A549 (cell line): Measurements from ENCODE around the gene PPIH. TPM values are rescaled to one million over a fixed set of nuclear protein-coding genes. Genes with fewer than 3 reads are reported as not detected.

Experiments
- ATAC-seq, 2 experiments: fragments of 200-7000 bp in 1 of 2; fragments of >200 bp in 1 of 2; cut with Nextera tagmentation in 1 of 2; cut with Tn5 transposase in 1 of 2; 3 replicates each; pipeline versions ENCODE4 v1.8.0 to v1.9.1; 2018 to 2020; ENCODE audit warnings: mild to moderate bottlenecking in 1 of 2, moderate library complexity in 1 of 2
- CTCF ChIA-PET: fragments of 300-600 bp; sonication (Branson Sonifier 250); formaldehyde crosslinking; extraction: SDS; loops from one replicate; lab custom pipeline; 2021; ENCODE audit warnings: antibody characterized with exemption, inconsistent platforms; lab: Yijun Ruan, JAX
- POLR2A ChIA-PET: fragments of 350-600 bp; formaldehyde crosslinking; extraction: SDS; loops from one replicate; lab custom pipeline; 2021; ENCODE audit warnings: antibody characterized with exemption, inconsistent platforms; lab: Yijun Ruan, JAX
- DNase-seq, 2 experiments: peaks; one replicate each; pipeline versions ENCODE4 v3.0.0 to v3.0.0-alpha.2; 2011 to 2016; ENCODE audit warnings: low read depth in 1 of 2, low spot score in 1 of 2
- FAIRE-seq: peaks from 2 replicates; lab custom pipeline; 2011; peaks lifted over from hg19 to GRCh38; lab: Jason Lieb, UNC
- H3K27ac ChIP-seq, 2 experiments: fragments of >200 bp; sonication (Bioruptor Twin); formaldehyde crosslinking; 3 replicates each; pipeline ENCODE4 v1.5.1; 2016 to 2017
- H3K4me1 ChIP-seq: fragments of >200 bp; sonication (Bioruptor Twin); formaldehyde crosslinking; 3 replicates; pipeline ENCODE4 v1.6.1; 2016
- H3K4me2 ChIP-seq: fragments of >200 bp; sonication (Bioruptor Twin); formaldehyde crosslinking; 3 replicates; pipeline ENCODE4 v1.6.1; 2016
- H3K4me3 ChIP-seq: fragments of >200 bp; sonication (Bioruptor Twin); formaldehyde crosslinking; 3 replicates; pipeline ENCODE4 v1.5.1; 2016
- H3K9me3 ChIP-seq: fragments of >200 bp; sonication (Bioruptor Twin); formaldehyde crosslinking; 3 replicates; pipeline ENCODE4 v1.6.1; 2016
- ATOH8 ChIP-seq: fragments of 250-450 bp; sonication (Bioruptor Pico); IDR thresholded peaks from 2 replicates; pipeline ENCODE4 v1.5.0; 2020; ENCODE audit warnings: low read depth, mild to moderate bottlenecking, moderate library complexity
- BCL3 ChIP-seq: fragments of >200 bp; sonication (Bioruptor Twin); formaldehyde crosslinking; IDR thresholded peaks from 3 replicates; pipeline ENCODE4 v1.6.1; 2016
- BHLHE40 ChIP-seq: IDR thresholded peaks from 2 replicates; pipeline ENCODE4 v1.6.1; 2012; ENCODE audit warnings: low read depth, low read length, inconsistent platforms
- EP300 ChIP-seq, 2 experiments: fragments of >200 bp; sonication (Bioruptor Twin); formaldehyde crosslinking; IDR thresholded peaks; 2 replicates in 1 of 2; 3 replicates in 1 of 2; pipeline ENCODE4 v1.6.1; 2016 to 2017
- ESRRA ChIP-seq: fragments of 150-350 bp; IDR thresholded peaks from 2 replicates; pipeline ENCODE4 v1.6.1; 2014; ENCODE audit warnings: mild to moderate bottlenecking, low read length, borderline replicate concordance
- HDAC2 ChIP-seq: fragments of 200-600 bp; sonication (generic); IDR thresholded peaks from 2 replicates; pipeline ENCODE4 v1.6.1; 2016
- HEYL ChIP-seq: fragments of 250-450 bp; sonication (Bioruptor Pico); IDR thresholded peaks from 2 replicates; pipeline ENCODE4 v1.8.0; 2021; ENCODE audit warnings: mild to moderate bottlenecking, moderate library complexity
- HMGXB4 ChIP-seq: fragments of 250-450 bp; sonication (Bioruptor Pico); IDR thresholded peaks from 2 replicates; pipeline ENCODE4 v1.5.0; 2021; ENCODE audit warnings: mild to moderate bottlenecking, moderate library complexity, borderline replicate concordance
- HOXB13 ChIP-seq: fragments of 250-450 bp; sonication (Bioruptor Pico); IDR thresholded peaks from 2 replicates; pipeline ENCODE4 v1.5.0; 2020; ENCODE audit warnings: low read depth, mild to moderate bottlenecking, moderate library complexity
- MAZ ChIP-seq: fragments of 150-350 bp; IDR thresholded peaks from 2 replicates; pipeline ENCODE4 v1.6.1; 2014; ENCODE audit warnings: antibody characterized with exemption, low read depth, low read length, borderline replicate concordance
- NPAS2 ChIP-seq: fragments of 250-450 bp; sonication (Bioruptor Pico); IDR thresholded peaks from 2 replicates; pipeline ENCODE4 v1.8.0; 2022; ENCODE audit warnings: mild to moderate bottlenecking, moderate library complexity, borderline replicate concordance
- NR3C1 ChIP-seq: fragments of >200 bp; sonication (Bioruptor Twin); formaldehyde crosslinking; IDR thresholded peaks from 3 replicates; pipeline ENCODE4 v1.6.1; 2017
- RARB ChIP-seq: fragments of 250-450 bp; sonication (Bioruptor Pico); IDR thresholded peaks from 2 replicates; pipeline ENCODE4 v1.8.0; 2021; ENCODE audit warnings: mild to moderate bottlenecking, moderate library complexity
- RFX5 ChIP-seq: fragments of 450-650 bp; IDR thresholded peaks from 2 replicates; pipeline ENCODE4 v1.7.1; 2014; ENCODE audit warnings: antibody characterized with exemption, mild to moderate bottlenecking, moderate library complexity
- USF2 ChIP-seq: fragments of 450-650 bp; IDR thresholded peaks from 2 replicates; pipeline ENCODE4 v1.6.1; 2014; ENCODE audit warnings: antibody characterized with exemption
- ZC3H11A ChIP-seq: fragments of 450-650 bp; IDR thresholded peaks from 2 replicates; pipeline ENCODE4 v1.6.1; 2014; ENCODE audit warnings: antibody characterized with exemption, mild to moderate bottlenecking
- WGBS: methylation state at CpG from one replicate; pipeline ENCODE4 v1.1.6; 2017; ENCODE audit errors: missing lambda C conversion rate; 5-methylcytosine and 5-hydroxymethylcytosine counted together
- polyA plus RNA-seq, 4 experiments: library from polyadenylated mRNA; depleted of rRNA in 3 of 4; stranded (reverse); fragments of >200 nt; fragmentation: RNase III in 1 of 4; extraction: RNeasy Plus Mini Kit Qiagen cat#74134 plus additional on column Dnase treatment in 1 of 4; gene quantifications; 2 replicates in 3 of 4; 3 replicates in 1 of 4; pipeline ENCODE4 v1.2.3, GENCODE V29; 2011 to 2017

The PPIH gene
- polyA plus RNA-seq, 2 of the 4 experiments (the other 2 are of a cell fraction), result 59.0 to 68.9 TPM

GRCh38 chr1:42691157-42691498 is 32.9 kb downstream of the PPIH start:
- no peak for TF ChIP-seq NPAS2 (CRISPR knock-in tag)
- TF ChIP-seq HEYL, result no peak
- Histone ChIP-seq H3K4me1 (peaks cover 66% of the 10 kb centered on the region), H3K4me3 (no peak overlapping the region), H3K4me2 (no peak overlapping the region), H3K27ac (no peak overlapping the region), H3K9me3 (no peaks in the 10 kb centered on the region)
- ATAC-seq (no peak; a peak in 1 of 6 replicates), FAIRE-seq (no peak), DNase-seq (no peak)
- WGBS, result 69% methylated on average over 4 of the region's 4 CpGs
- CTCF ChIA-PET, result interaction anchor here (1.2 to 1.3 kb wide), 2 partner anchors 8 to 26 kb away, joined by 3 to 4 read pairs; partner anchors contain the start of gene YBX1
- POLR2A ChIA-PET, result interaction anchor here (2.1 kb wide), 1 partner anchor 9 kb away, joined by 7 read pairs; the partner anchor contains the start of gene YBX1

- TF ChIP-seq ZC3H11A (no peak), HDAC2 (no peak), EP300 (IDR thresholded peaks at IDR 0.05) (no peak), BHLHE40 (no peak), HOXB13 (no peak), NPAS2 (CRISPR knock-in tag) (no peak), RARB (CRISPR knock-in tag) (no peak), HMGXB4 (no peak), HEYL (no peak), MAZ (no peak), BCL3 (no peak), RFX5 (no peak), ESRRA (no peak), NR3C1 (no peak), ATOH8 (CRISPR knock-in tag) (no peak)
These were observed 34.2 kb downstream of the PPIH start for GRCh38 chr1:42692461-42692860.

GRCh38 chr1:42692911-42693310 is 34.7 kb downstream of the PPIH start:
- no peak for FAIRE-seq
- Histone ChIP-seq H3K4me2 (peak overlapping the region; percentile 15), H3K4me3 (no peak overlapping the region), H3K9me3 (no peaks in the 10 kb centered on the region), H3K27ac (0 out of 6 replicates have a peak overlapping the region, but pooled peaks of 1 of the 2 experiments have one; percentile 9), H3K4me1 (peaks cover 53% of the 10 kb centered on the region)
- POLR2A ChIA-PET, result interaction anchor here (1.0 to 2.1 kb wide), 2 partner anchors 9 to 10 kb away, joined by 3 to 7 read pairs; partner anchors contain the start of gene YBX1
- TF ChIP-seq USF2, result no peak
- CTCF ChIA-PET, result interaction anchor here (0.6 to 1.0 kb wide), 2 partner anchors 9 to 24 kb away, joined by 3 to 4 read pairs; no protein-coding TSS in a partner anchor
- ATAC-seq, result no peak
- 76% methylated on average over 2 of the region's 2 CpGs for WGBS
- no peak for DNase-seq

More at GRCh38 chr1:42692461-42692860, 34.2 kb downstream of the PPIH start:
- DNase-seq (no peak), ATAC-seq (no peak), FAIRE-seq (no peak)
- WGBS, result 80% methylated on average over 5 of the region's 5 CpGs
- POLR2A ChIA-PET, result interaction anchor here (1.0 to 2.1 kb wide), 2 partner anchors 9 to 10 kb away, joined by 3 to 7 read pairs; partner anchors contain the start of gene YBX1
- H3K4me1 ChIP-seq, result peaks cover 57% of the 10 kb centered on the region
- H3K9me3 ChIP-seq, result no peaks in the 10 kb centered on the region
- peak overlapping the region; percentile 15 for H3K4me2 ChIP-seq
- H3K4me3 ChIP-seq, result no peak overlapping the region
- 0 out of 6 replicates have a peak overlapping the region, but pooled peaks of 1 of the 2 experiments have one; percentile 9 for H3K27ac ChIP-seq
- CTCF ChIA-PET, result interaction anchor here (0.6 to 1.2 kb wide), 3 partner anchors 9 to 114 kb away, joined by 3 to 4 read pairs (median 3); no protein-coding TSS in a partner anchor
